Measurements from ENCODE around the gene SPRR2E.
"Not testable (repeated sequence)": the region's sequence is repeated elsewhere in the genome, so short reads cannot be mapped to it uniquely, and the experiment has no call there.

Gene SPRR2E

GRCh38 chr1:153127296-153127695 is 33.0 kb upstream of the SPRR2E start:
- H3K27me3 ChIP-seq (ENCODE audit: control insufficient read depth, insufficient read depth, low read length), result no peaks in the 10 kb centered on the region
- no peak for TF ChIP-seq CTCF (IDR thresholded peaks at IDR 0.05)
- no peaks in the 10 kb centered on the region for H3K4me1 ChIP-seq
- no peak overlapping the region for H3K4me2 ChIP-seq (ENCODE audit: low read length)
- no peak overlapping the region for H2AFZ ChIP-seq
- no peak overlapping the region for H3K9ac ChIP-seq
- H3K4me3 ChIP-seq (ENCODE audit: low read depth, low read length), result no peak overlapping the region
- H3K79me2 ChIP-seq, result no peaks in the 10 kb centered on the region
- H3K9me3 ChIP-seq (ENCODE audit: control insufficient read depth, low read length), result no peaks in the 10 kb centered on the region
- H3K27ac ChIP-seq, result no peak overlapping the region
- H3K36me3 ChIP-seq (ENCODE audit: control insufficient read depth, insufficient read depth, low read length), result no peaks in the 10 kb centered on the region

GRCh38 chr1:153125536-153125935 is 31.2 kb upstream of the SPRR2E start:
- Histone ChIP-seq H3K4me2 (ENCODE audit: low read length) (no peak overlapping the region), H3K79me2 (no peaks in the 10 kb centered on the region), H2AFZ (no peak overlapping the region), H3K4me3 (ENCODE audit: low read depth, low read length) (no peak overlapping the region), H3K9me3 (ENCODE audit: control insufficient read depth, low read length) (no peaks in the 10 kb centered on the region), H3K27ac (no peak overlapping the region), H3K36me3 (ENCODE audit: control insufficient read depth, insufficient read depth, low read length) (no peaks in the 10 kb centered on the region), H3K4me1 (no peaks in the 10 kb centered on the region), H3K9ac (no peak overlapping the region), H3K27me3 (ENCODE audit: control insufficient read depth, insufficient read depth, low read length) (no peaks in the 10 kb centered on the region)
- TF ChIP-seq CTCF (IDR thresholded peaks at IDR 0.05), result no peak

GRCh38 chr1:153123793-153124192 is 29.5 kb upstream of the SPRR2E start:
- H3K4me2 ChIP-seq (ENCODE audit: low read length), result not testable (repeated sequence)

GRCh38 chr1:153122831-153123421 is 28.6 kb upstream of the SPRR2E start:
- TF ChIP-seq CTCF (IDR thresholded peaks at IDR 0.05), result no peak
- H3K27me3 ChIP-seq (ENCODE audit: control insufficient read depth, insufficient read depth, low read length), result no peaks in the 10 kb centered on the region
- H3K4me2 ChIP-seq (ENCODE audit: low read length), result no peak overlapping the region
- no peak overlapping the region for H3K4me3 ChIP-seq (ENCODE audit: low read depth, low read length)
- no peaks in the 10 kb centered on the region for H3K9me3 ChIP-seq (ENCODE audit: control insufficient read depth, low read length)
- no peak overlapping the region for H2AFZ ChIP-seq
- H3K4me1 ChIP-seq, result no peaks in the 10 kb centered on the region
- no peak overlapping the region for H3K9ac ChIP-seq
- H3K79me2 ChIP-seq, result no peaks in the 10 kb centered on the region
- no peaks in the 10 kb centered on the region for H3K36me3 ChIP-seq (ENCODE audit: control insufficient read depth, insufficient read depth, low read length)
- H3K27ac ChIP-seq, result no peak overlapping the region

More at GRCh38 chr1:153123793-153124192, 29.5 kb upstream of the SPRR2E start:
- not testable (repeated sequence) for H3K36me3 ChIP-seq (ENCODE audit: control insufficient read depth, insufficient read depth, low read length); H3K9ac ChIP-seq; H3K79me2 ChIP-seq; H2AFZ ChIP-seq; H3K27me3 ChIP-seq (ENCODE audit: control insufficient read depth, insufficient read depth, low read length); H3K4me3 ChIP-seq (ENCODE audit: low read depth, low read length); H3K27ac ChIP-seq; H3K9me3 ChIP-seq (ENCODE audit: control insufficient read depth, low read length); H3K4me1 ChIP-seq

GRCh38 chr1:153120945-153121344 is 26.6 kb upstream of the SPRR2E start:
- no peaks in the 10 kb centered on the region for H3K79me2 ChIP-seq
- no peaks in the 10 kb centered on the region for H3K4me1 ChIP-seq
- H3K36me3 ChIP-seq (ENCODE audit: control insufficient read depth, insufficient read depth, low read length), result no peaks in the 10 kb centered on the region
- no peak overlapping the region for H3K4me3 ChIP-seq (ENCODE audit: low read depth, low read length)
- no peak overlapping the region for H3K9ac ChIP-seq
- no peaks in the 10 kb centered on the region for H3K9me3 ChIP-seq (ENCODE audit: control insufficient read depth, low read length)
- H2AFZ ChIP-seq, result no peak overlapping the region
- TF ChIP-seq CTCF (IDR thresholded peaks at IDR 0.05), result no peak
- H3K27me3 ChIP-seq (ENCODE audit: control insufficient read depth, insufficient read depth, low read length), result no peaks in the 10 kb centered on the region
- no peak overlapping the region for H3K4me2 ChIP-seq (ENCODE audit: low read length)
- no peak overlapping the region for H3K27ac ChIP-seq
